OCI-LY1 (cell line): ENCODE results near the gene PFN3.

Experiments
- H2AFZ ChIP-seq: fragments of 200-600 bp; sonication (generic), shearing (Covaris generic); 2 replicates; pipeline ENCODE4 v1.6.0; 2014; ENCODE audit warnings: antibody characterized with exemption, mild to moderate bottlenecking, low read length
- H3F3A ChIP-seq: fragments of 200-600 bp; sonication (generic), shearing (Covaris generic); 2 replicates; pipeline ENCODE4 v1.6.0; 2014; ENCODE audit warnings: mild to moderate bottlenecking, antibody characterized with exemption, low read length, moderate library complexity; ENCODE audit not compliant: insufficient read depth
- H3K27ac ChIP-seq: fragments of 200-600 bp; sonication (generic); 2 replicates; pipeline ENCODE4 v1.5.1; 2014; ENCODE audit warnings: low read length, mixed run types, mild to moderate bottlenecking, low read depth; ENCODE audit not compliant: poor library complexity, severe bottlenecking
- H3K27me3 ChIP-seq: fragments of 200-600 bp; sonication (generic); 2 replicates; pipeline ENCODE4 v1.6.0; 2014; ENCODE audit warnings: antibody characterized with exemption, mild to moderate bottlenecking, low read length, moderate library complexity; ENCODE audit not compliant: insufficient read depth
- H3K36me3 ChIP-seq: fragments of 200-600 bp; sonication (generic); 2 replicates; pipeline ENCODE4 v1.6.1; 2014; ENCODE audit warnings: mild to moderate bottlenecking, antibody characterized with exemption, low read length, moderate library complexity, mixed read lengths; ENCODE audit not compliant: insufficient read depth
- H3K4me1 ChIP-seq: fragments of 200-600 bp; sonication (generic); 2 replicates; pipeline ENCODE4 v1.5.1; 2014; ENCODE audit warnings: mild to moderate bottlenecking, low read length, moderate library complexity; ENCODE audit not compliant: insufficient read depth, severe bottlenecking
- H3K4me2 ChIP-seq: fragments of 200-600 bp; sonication (generic), shearing (Covaris generic); 2 replicates; pipeline ENCODE4 v1.6.1; 2014; ENCODE audit warnings: low read length
- H3K4me3 ChIP-seq: fragments of 200-600 bp; sonication (generic); 2 replicates; pipeline ENCODE4 v1.5.1; 2014; ENCODE audit warnings: low read length, low read depth, mild to moderate bottlenecking, mixed read lengths; ENCODE audit not compliant: poor library complexity, severe bottlenecking
- H3K79me2 ChIP-seq: fragments of 200-600 bp; shearing (Covaris generic); 2 replicates; pipeline ENCODE4 v1.6.1; 2016; ENCODE audit warnings: mixed run types, low read length, mixed read lengths; ENCODE audit not compliant: insufficient read depth
- H3K9ac ChIP-seq: fragments of 200-600 bp; sonication (generic), shearing (Covaris generic); 2 replicates; pipeline ENCODE4 v1.6.1; 2014; ENCODE audit warnings: mild to moderate bottlenecking, low read length, mixed read lengths
- H3K9me2 ChIP-seq: fragments of 200-600 bp; sonication (generic), shearing (Covaris generic); 2 replicates; pipeline ENCODE4 v1.6.1; 2014; ENCODE audit warnings: low read depth, mild to moderate bottlenecking, low read length, mixed read lengths
- H3K9me3 ChIP-seq: fragments of 200-600 bp; shearing (Covaris generic); 2 replicates; pipeline ENCODE4 v1.6.1; 2014; ENCODE audit warnings: low read length, mixed read lengths
- H4K20me1 ChIP-seq: fragments of 200-600 bp; sonication (generic), shearing (Covaris generic); 2 replicates; pipeline ENCODE4 v1.6.0; 2016; ENCODE audit warnings: mild to moderate bottlenecking, low read length; ENCODE audit not compliant: insufficient read depth
- CTCF ChIP-seq: fragments of 200-600 bp; sonication (generic), shearing (Covaris generic); IDR thresholded peaks from 2 replicates; pipeline ENCODE4 v1.5.1; 2017; ENCODE audit warnings: mild to moderate bottlenecking, antibody characterized with exemption, low read length, moderate library complexity, mixed read lengths
- EZH2 ChIP-seq: fragments of 200-600 bp; sonication (generic), shearing (Covaris generic); IDR thresholded peaks from 2 replicates; pipeline ENCODE4 v1.8.0; 2017; ENCODE audit warnings: borderline replicate concordance, mixed run types, mild to moderate bottlenecking, antibody characterized with exemption, low read length, moderate library complexity, mixed read lengths

The PFN3 gene

GRCh38 chr5:177434437-177434836 lies 34.0 kb upstream of the PFN3 start:
- H3K27ac ChIP-seq: no peak overlapping the region
- H4K20me1 ChIP-seq: no peaks in the 10 kb centered on the region
- no peak overlapping the region for H2AFZ ChIP-seq
- TF ChIP-seq CTCF (no peak), EZH2 (no peak)
- H3K9ac ChIP-seq: no peak overlapping the region
- H3K4me3 ChIP-seq: no peak overlapping the region
- peaks cover 78% of the 10 kb centered on the region for H3K36me3 ChIP-seq
- no peaks in the 10 kb centered on the region for H3K27me3 ChIP-seq
- no peaks in the 10 kb centered on the region for H3K9me3 ChIP-seq
- no peak overlapping the region for H3K4me2 ChIP-seq
- H3F3A ChIP-seq: no peaks in the 10 kb centered on the region
- H3K9me2 ChIP-seq: no peaks in the 10 kb centered on the region
- H3K79me2 ChIP-seq: no peaks in the 10 kb centered on the region
- H3K4me1 ChIP-seq: peaks cover 30% of the 10 kb centered on the region

- H3F3A ChIP-seq: no peaks in the 10 kb centered on the region
- TF ChIP-seq CTCF: no peak
- TF ChIP-seq EZH2: no peak
- H3K27ac ChIP-seq: no peak overlapping the region
- H3K79me2 ChIP-seq: no peaks in the 10 kb centered on the region
- H2AFZ ChIP-seq: no peak overlapping the region
- no peaks in the 10 kb centered on the region for H3K9me2 ChIP-seq
- no peaks in the 10 kb centered on the region for H3K27me3 ChIP-seq
- no peak overlapping the region for H3K4me2 ChIP-seq
- no peak overlapping the region for H3K4me3 ChIP-seq
- no peaks in the 10 kb centered on the region for H4K20me1 ChIP-seq
- peaks cover 37% of the 10 kb centered on the region for H3K4me1 ChIP-seq
- peaks cover 74% of the 10 kb centered on the region for H3K36me3 ChIP-seq
- H3K9ac ChIP-seq: no peak overlapping the region
- H3K9me3 ChIP-seq: no peaks in the 10 kb centered on the region
Measured at GRCh38 chr5:177433658-177434217, 33.3 kb upstream of the PFN3 start.

DNA sequence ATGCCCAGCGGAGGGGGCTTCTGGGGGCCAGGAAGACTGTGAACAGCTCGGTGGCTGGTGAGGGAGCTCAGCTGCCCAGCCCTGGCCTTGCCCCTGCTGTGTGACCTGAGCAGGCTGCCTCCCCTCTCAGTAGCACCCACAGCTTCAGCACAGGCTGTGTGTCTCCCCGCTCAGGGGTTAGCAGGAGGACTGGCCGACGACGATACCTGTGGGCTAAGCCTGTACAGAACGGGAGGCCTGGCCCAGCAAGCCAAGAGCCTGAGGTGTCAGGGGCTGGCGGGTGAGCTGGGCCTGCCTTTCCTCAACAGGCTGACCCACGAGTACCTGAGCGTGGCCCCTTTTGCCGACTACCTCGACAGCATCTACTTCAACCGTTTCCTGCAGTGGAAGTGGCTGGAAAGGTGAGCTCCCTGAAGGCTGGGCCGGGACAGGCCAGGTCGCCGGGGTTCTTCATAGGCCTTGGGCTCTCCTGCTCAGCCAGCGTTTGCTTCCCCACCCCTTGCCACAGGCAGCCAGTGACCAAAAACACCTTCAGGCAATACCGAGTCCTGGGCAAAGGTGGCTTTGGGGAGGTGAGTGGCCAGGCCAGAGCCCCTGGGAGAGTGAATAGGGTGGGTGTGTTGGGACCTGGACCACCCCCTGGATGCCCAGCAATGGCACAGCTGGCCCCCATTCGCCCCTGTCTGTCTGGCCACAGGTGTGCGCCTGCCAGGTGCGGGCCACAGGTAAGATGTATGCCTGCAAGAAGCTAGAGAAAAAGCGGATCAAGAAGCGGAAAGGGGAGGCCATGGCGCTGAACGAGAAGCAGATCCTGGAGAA lies 32.6 kb upstream of the PFN3 start:
- no peaks in the 10 kb centered on the region for H3F3A ChIP-seq
- no peaks in the 10 kb centered on the region for H3K27me3 ChIP-seq
- no peak overlapping the region for H2AFZ ChIP-seq
- H3K27ac ChIP-seq: no peak overlapping the region
- H3K4me3 ChIP-seq: no peak overlapping the region
- H3K9ac ChIP-seq: no peak overlapping the region
- no peaks in the 10 kb centered on the region for H3K9me2 ChIP-seq
- H3K36me3 ChIP-seq: peaks cover 67% of the 10 kb centered on the region
- H3K9me3 ChIP-seq: no peaks in the 10 kb centered on the region
- no peaks in the 10 kb centered on the region for H3K79me2 ChIP-seq
- no peaks in the 10 kb centered on the region for H4K20me1 ChIP-seq
- TF ChIP-seq EZH2: no peak
- TF ChIP-seq CTCF: no peak
- H3K4me1 ChIP-seq: peaks cover 44% of the 10 kb centered on the region
- H3K4me2 ChIP-seq: no peak overlapping the region
